IMR-90 (cell line): Measurements from ENCODE around the gene STAT5A. TPM values are rescaled to one million over a fixed set of nuclear protein-coding genes. Genes with fewer than 3 reads are reported as not detected.

ENCODE experiments used
- ATAC-seq: fragments of 200-7000 bp; cut with Tn5 transposase; 2 replicates; pipeline ENCODE4 v1.9.1; 2020; ENCODE audit warnings: low read depth, mild to moderate bottlenecking, moderate library complexity
- BruUV-seq: library from RNA; stranded (reverse); fragments of 400-500 nt; replicated peaks from 2 replicates; lab custom pipeline; 2021; lab: Mats Ljungman, UMichigan
- CTCF ChIA-PET: fragments of 300-600 bp; formaldehyde crosslinking; extraction: SDS; loops from one replicate; lab custom pipeline; 2021; ENCODE audit warnings: antibody characterized with exemption; lab: Yijun Ruan, JAX
- POLR2A ChIA-PET: fragments of 300-600 bp; sonication (Branson Sonifier 250); formaldehyde crosslinking; loops from one replicate; lab custom pipeline; 2022; ENCODE audit warnings: antibody characterized with exemption; ENCODE audit not compliant: unreplicated experiment; lab: Charles Lee
- DNase-seq: peaks from one replicate; pipeline ENCODE4 v3.0.0; 2013
- H2AFZ ChIP-seq: replicated peaks from 2 replicates; pipeline ENCODE3; 2013; ENCODE audit warnings: low read length, mild to moderate bottlenecking; ENCODE audit not compliant: poor library complexity
- H2AK5ac ChIP-seq: 2 replicates; pipeline ENCODE4 v1.6.1; 2013; ENCODE audit warnings: low read depth, low read length, inconsistent platforms
- H2AK9ac ChIP-seq: replicated peaks from 2 replicates; pipeline ENCODE3; 2013; ENCODE audit warnings: mild to moderate bottlenecking, low read depth, low read length, moderate library complexity; ENCODE audit not compliant: poor library complexity
- H2BK120ac ChIP-seq: 2 replicates; pipeline ENCODE4 v1.6.1; 2013; ENCODE audit warnings: low read depth, low read length, inconsistent platforms
- H2BK15ac ChIP-seq: 3 replicates; pipeline ENCODE4 v1.6.1; 2013; ENCODE audit warnings: low read depth, low read length, inconsistent platforms
- H2BK20ac ChIP-seq: 2 replicates; pipeline ENCODE4 v1.6.1; 2013; ENCODE audit warnings: low read depth, mild to moderate bottlenecking, inconsistent platforms, low read length, moderate library complexity
- H2BK5ac ChIP-seq: 2 replicates; pipeline ENCODE4 v1.6.1; 2013; ENCODE audit warnings: mild to moderate bottlenecking, low read depth, low read length, inconsistent platforms; ENCODE audit not compliant: poor library complexity, severe bottlenecking
- H3K14ac ChIP-seq: replicated peaks from 2 replicates; pipeline ENCODE4 v1.6.1; 2013; ENCODE audit warnings: low read depth, low read length, inconsistent platforms
- H3K18ac ChIP-seq: 2 replicates; pipeline ENCODE4 v1.6.1; 2013; ENCODE audit warnings: low read depth, low read length, control low read depth
- H3K23ac ChIP-seq: 2 replicates; pipeline ENCODE4 v1.6.1; 2013; ENCODE audit warnings: low read depth, low read length, inconsistent platforms
- H3K27ac ChIP-seq: 2 replicates; pipeline ENCODE4 v1.5.1; 2013; ENCODE audit warnings: mild to moderate bottlenecking, control low read depth, low read length; ENCODE audit not compliant: insufficient read depth
- H3K27me3 ChIP-seq: 2 replicates; pipeline ENCODE4 v1.6.1; 2013; ENCODE audit warnings: low read length; ENCODE audit not compliant: control insufficient read depth, insufficient read depth
- H3K36me3 ChIP-seq: 2 replicates; pipeline ENCODE4 v1.6.1; 2013; ENCODE audit warnings: low read length, mixed read lengths; ENCODE audit not compliant: control insufficient read depth, insufficient read depth
- H3K4ac ChIP-seq: 2 replicates; pipeline ENCODE4 v1.6.1; 2013; ENCODE audit warnings: low read depth, low read length, inconsistent platforms
- H3K4me1 ChIP-seq: 2 replicates; pipeline ENCODE4 v1.6.1; 2013; ENCODE audit warnings: low read length, mixed read lengths; ENCODE audit not compliant: control insufficient read depth, insufficient read depth
- H3K4me2 ChIP-seq: 2 replicates; pipeline ENCODE4 v1.6.1; 2013; ENCODE audit warnings: low read depth, mild to moderate bottlenecking, control low read depth, low read length, moderate library complexity
- H3K4me3 ChIP-seq: 2 replicates; pipeline ENCODE4 v1.5.1; 2013; ENCODE audit warnings: low read depth, mild to moderate bottlenecking, control low read depth, low read length, moderate library complexity; ENCODE audit not compliant: insufficient read depth
- H3K56ac ChIP-seq: 2 replicates; pipeline ENCODE4 v1.6.1; 2013; ENCODE audit warnings: low read length, inconsistent platforms; ENCODE audit not compliant: insufficient read depth; ENCODE audit errors: extremely low read depth
- H3K79me1 ChIP-seq, 2 experiments: 2 replicates each; pipeline ENCODE4 v1.6.1; 2013; ENCODE audit warnings: low read length in 2 of 2, inconsistent platforms in 1 of 2, low read depth in 1 of 2
- H3K9ac ChIP-seq: 2 replicates; pipeline ENCODE4 v1.6.1; 2013; ENCODE audit warnings: low read depth, low read length, control low read depth
- H3K9me1 ChIP-seq: 2 replicates; pipeline ENCODE4 v1.6.1; 2013; ENCODE audit warnings: low read length, inconsistent platforms; ENCODE audit not compliant: insufficient read depth
- H3K9me3 ChIP-seq: 2 replicates; pipeline ENCODE4 v1.6.1; 2013; ENCODE audit warnings: low read length; ENCODE audit not compliant: control insufficient read depth, insufficient read depth
- H4K20me1 ChIP-seq: 2 replicates; pipeline ENCODE4 v1.6.1; 2013; ENCODE audit warnings: low read length, inconsistent platforms; ENCODE audit not compliant: insufficient read depth
- H4K5ac ChIP-seq: 2 replicates; pipeline ENCODE4 v1.6.1; 2013; ENCODE audit warnings: mild to moderate bottlenecking, low read depth, low read length, control low read depth
- H4K8ac ChIP-seq, 2 experiments: 2 replicates each; pipeline ENCODE4 v1.6.1; 2013; ENCODE audit warnings: low read depth in 2 of 2, low read length in 2 of 2, control low read depth in 1 of 2, inconsistent platforms in 1 of 2
- H4K91ac ChIP-seq: 2 replicates; pipeline ENCODE4 v1.6.1; 2013; ENCODE audit warnings: low read depth, low read length, inconsistent platforms; ENCODE audit not compliant: insufficient read depth
- BHLHE40 ChIP-seq: fragments of 150-350 bp; IDR thresholded peaks from 2 replicates; pipeline ENCODE4 v1.6.1; 2016; ENCODE audit warnings: mild to moderate bottlenecking, low read depth, low read length
- CEBPB ChIP-seq: IDR thresholded peaks from 2 replicates; pipeline ENCODE4 v1.6.1; 2012; ENCODE audit warnings: low read depth, low read length, improper control_type of control experiment
- CHD1 ChIP-seq: IDR thresholded peaks from 2 replicates; pipeline ENCODE4 v1.6.1; 2012; ENCODE audit warnings: low read depth, low read length, improper control_type of control experiment
- ELK1 ChIP-seq: fragments of 150-350 bp; IDR thresholded peaks from 2 replicates; pipeline ENCODE4 v1.6.1; 2016; ENCODE audit warnings: low read depth, mild to moderate bottlenecking, low read length, moderate library complexity, borderline replicate concordance
- MAFK ChIP-seq: IDR thresholded peaks from 2 replicates; pipeline ENCODE4 v1.6.1; 2012; ENCODE audit warnings: low read depth, low read length, improper control_type of control experiment
- MAZ ChIP-seq: IDR thresholded peaks from 2 replicates; pipeline ENCODE4 v1.6.1; 2012; ENCODE audit warnings: low read depth, mild to moderate bottlenecking, low read length, improper control_type of control experiment, moderate library complexity, borderline replicate concordance
- MXI1 ChIP-seq: IDR thresholded peaks from 2 replicates; pipeline ENCODE4 v1.6.1; 2012; ENCODE audit warnings: low read depth, mild to moderate bottlenecking, low read length, moderate library complexity, borderline replicate concordance
- NFE2L2 ChIP-seq: fragments of 150-350 bp; IDR thresholded peaks from 2 replicates; pipeline ENCODE4 v1.6.1; 2016; ENCODE audit warnings: low read depth, mild to moderate bottlenecking, low read length
- POLR2A ChIP-seq: IDR thresholded peaks from 2 replicates; pipeline ENCODE4 v1.6.1; 2012; ENCODE audit warnings: mild to moderate bottlenecking, low read depth, low read length
- RAD21 ChIP-seq: IDR thresholded peaks from 2 replicates; pipeline ENCODE4 v1.6.1; 2012; ENCODE audit warnings: low read length, improper control_type of control experiment
- RCOR1 ChIP-seq: IDR thresholded peaks from 2 replicates; pipeline ENCODE4 v1.6.1; 2012; ENCODE audit warnings: mild to moderate bottlenecking, low read length, improper control_type of control experiment; ENCODE audit not compliant: insufficient replicate concordance
- RFX5 ChIP-seq: IDR thresholded peaks from 2 replicates; pipeline ENCODE4 v1.8.0; 2012; ENCODE audit warnings: low read depth, mild to moderate bottlenecking, low read length, moderate library complexity
- SMC3 ChIP-seq: fragments of 150-350 bp; IDR thresholded peaks from 2 replicates; pipeline ENCODE4 v1.6.1; 2016; ENCODE audit warnings: low read depth, mild to moderate bottlenecking, antibody characterized with exemption, low read length, moderate library complexity
- WGBS, 2 experiments: methylation state at CpG; one replicate each; pipeline versions ENCODE4 v1.1.5 to v1.1.7; 2013; ENCODE audit warnings: missing lambda C conversion rate in 2 of 2; ENCODE audit not compliant: insufficient read length in 1 of 2; ENCODE audit errors: extremely low coverage in 2 of 2; 5-methylcytosine and 5-hydroxymethylcytosine counted together
- dilution Hi-C: fragments of 300-500 bp; cut with HindIII; formaldehyde crosslinking; loops from one replicate; pipeline ENCODE4 v1.14.3; 2018; ENCODE audit warnings: low sequenced_read_pairs; ENCODE audit not compliant: unreplicated experiment
- in situ Hi-C: fragments of 300-500 bp; cut with MboI; formaldehyde crosslinking; loops from 3 replicates; pipeline ENCODE4 v1.14.3; 2019; ENCODE audit warnings: low sequenced_read_pairs, inconsistent platforms, mixed read lengths
- intact Hi-C: fragments of 100-400 bp; cut with micrococcal nuclease; formaldehyde crosslinking; loops from 2 replicates; pipeline ENCODE4 v1.10.0; 2022
- polyA plus RNA-seq, 3 experiments: library from polyadenylated mRNA; depleted of rRNA; stranded (reverse); fragments of >200 nt; gene quantifications; 2 replicates each; pipeline ENCODE4 v1.2.3, GENCODE V29; 2012; ENCODE audit warnings: low replicate concordance in 1 of 3
- total RNA-seq: library from RNA; depleted of rRNA; stranded (reverse); fragments of >200 nt; gene quantifications from 2 replicates; pipeline ENCODE4 v1.2.3, GENCODE V29; 2012
- TF ChIP-seq, protein P1 (sequence below): fragments of 150-350 bp; IDR thresholded peaks from 2 replicates; pipeline ENCODE4 v1.6.1; 2017; ENCODE audit warnings: mild to moderate bottlenecking, antibody characterized with exemption, low read length, low read depth

The STAT5A gene
- total and polyA plus RNA-seq, 2 of the 4 experiments (the other 2 are of a cell fraction) = 1.3 to 1.4 TPM

DNA sequence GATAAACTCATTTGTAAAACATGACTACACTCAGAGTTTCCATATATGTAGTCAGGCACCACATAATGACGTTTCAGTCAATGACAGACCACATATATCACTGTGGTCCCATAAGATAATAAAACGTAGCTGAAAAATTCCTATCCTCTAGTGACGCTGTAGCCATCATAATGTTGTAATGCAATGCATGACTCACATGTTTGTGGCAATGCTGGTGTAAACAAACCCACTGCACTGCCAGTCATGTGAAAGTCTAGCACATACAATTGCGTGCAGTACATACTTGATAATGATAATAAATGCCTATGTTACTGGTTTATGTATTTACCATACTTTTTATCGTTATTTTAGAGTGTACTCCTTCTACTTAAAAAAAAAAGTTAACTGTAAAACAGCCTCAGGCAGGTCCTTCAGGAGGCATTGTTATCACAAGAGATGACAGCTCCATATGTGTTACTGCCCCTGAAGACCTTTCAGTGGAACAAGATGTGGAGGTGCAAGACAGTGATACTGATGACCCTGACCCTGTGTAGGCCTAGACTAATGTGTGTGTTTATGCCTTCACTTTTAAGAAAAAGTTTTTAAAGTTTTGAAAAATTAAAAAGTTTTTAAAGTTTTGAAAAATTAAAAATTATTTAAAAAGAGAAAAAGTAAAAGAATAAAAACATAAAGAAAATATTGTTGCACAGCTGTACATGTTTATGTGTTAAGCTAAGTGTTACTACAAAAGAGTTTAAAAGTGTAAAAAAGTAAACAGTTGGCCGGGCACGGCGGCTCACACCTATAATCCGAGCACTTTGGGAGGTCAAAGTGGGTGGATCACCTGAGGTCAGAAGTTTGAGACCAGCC is 21.2 kb upstream of the STAT5A start:
- H2BK15ac ChIP-seq = no peak overlapping the region; the same call in 2 of the 3 replicates
- in situ Hi-C loops (no loop called here), intact Hi-C loops (no loop called here), dilution Hi-C loops (no loop called here)
- WGBS, 2 experiments = 0% methylated on average over 3 of the region's 9 CpGs; no CpG with 5 or more reads in 1 of the 2 experiments
- ChIA-PET CTCF (no interaction called here), POLR2A (no interaction called here)
- no peaks in the 10 kb centered on the region for H3K36me3 ChIP-seq
- H3K18ac ChIP-seq = peak overlapping the region; percentile 74; the same call in 1 of the 2 replicates
- H3K4me1 ChIP-seq = peaks cover 13% of the 10 kb centered on the region
- no peak overlapping the region for H2AFZ ChIP-seq
- H3K4me3 ChIP-seq = no peak overlapping the region
- H3K9me3 ChIP-seq = no peaks in the 10 kb centered on the region
- H3K23ac ChIP-seq = no peak overlapping the region
- ATAC-seq = peak; percentile 81
- peak overlapping the region; percentile 55 for H3K4ac ChIP-seq
- no peak overlapping the region for H3K14ac ChIP-seq
- peak overlapping the region; percentile 50; the same call in 1 of the 2 replicates for H3K4me2 ChIP-seq
- H4K20me1 ChIP-seq = peaks cover 38% of the 10 kb centered on the region
- no peak overlapping the region for H4K91ac ChIP-seq
- no peaks in the 10 kb centered on the region for H3K27me3 ChIP-seq
- H3K79me1 ChIP-seq = peaks cover 13 to 61% of the 10 kb centered on the region in 2 experiments
- H3K56ac ChIP-seq = no peak overlapping the region
- BruUV-seq = no TSS peak
- peak overlapping the region; percentile 45 for H2BK120ac ChIP-seq
- peaks cover 18% of the 10 kb centered on the region for H3K9me1 ChIP-seq
- peak; percentile 99 for DNase-seq
- no peak overlapping the region for H4K8ac ChIP-seq
- H3K27ac ChIP-seq = peak overlapping the region; percentile 90; the same call in 1 of the 2 replicates
- no peak overlapping the region for H2BK20ac ChIP-seq
- peak overlapping the region; percentile 91 for H2BK5ac ChIP-seq
- H2AK9ac ChIP-seq = no peak overlapping the region
- no peak overlapping the region; the same call in 1 of the 2 replicates for H2AK5ac ChIP-seq
- no peak overlapping the region; the same call in 1 of the 2 replicates for H4K5ac ChIP-seq
- no peak overlapping the region for H3K9ac ChIP-seq
- TF ChIP-seq POLR2A (no peak), SMC3 (no peak), ELK1 (no peak), RFX5 (no peak), MXI1 (no peak), RAD21 (no peak), BHLHE40 (peak; percentile 77), CEBPB (peak; percentile 96), NFE2L2 (peak; percentile 33; the same call in 1 of the 2 replicates), MAZ (no peak), CHD1 (no peak), MAFK (0 out of 2 replicates have a peak, but pooled peaks have one; percentile 16), RCOR1 (no peak)
- TF ChIP-seq, protein P1, sequence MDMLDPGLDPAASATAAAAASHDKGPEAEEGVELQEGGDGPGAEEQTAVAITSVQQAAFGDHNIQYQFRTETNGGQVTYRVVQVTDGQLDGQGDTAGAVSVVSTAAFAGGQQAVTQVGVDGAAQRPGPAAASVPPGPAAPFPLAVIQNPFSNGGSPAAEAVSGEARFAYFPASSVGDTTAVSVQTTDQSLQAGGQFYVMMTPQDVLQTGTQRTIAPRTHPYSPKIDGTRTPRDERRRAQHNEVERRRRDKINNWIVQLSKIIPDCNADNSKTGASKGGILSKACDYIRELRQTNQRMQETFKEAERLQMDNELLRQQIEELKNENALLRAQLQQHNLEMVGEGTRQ = no peak
